Fibroblast of gingiva (primary cell): ENCODE results near the gene DTX4.
"Not testable (repeated sequence)": the region's sequence is repeated elsewhere in the genome, so short reads cannot be mapped to it uniquely, and the experiment has no call there.

Experiments
- DNase-seq: peaks from one replicate; pipeline ENCODE4 v3.0.0-alpha.2; 2011; ENCODE audit warnings: low read depth

The DTX4 gene

GRCh38 chr11:59171508-59172322 is at the start of gene DTX4:
TSS of gene DTX4 (plus strand) at chr11:59172132. CDS start at chr11:59172596, 464 bp downstream.
- peak; percentile 83 for DNase-seq

- DNase-seq = peak; percentile 65
Observed at GRCh38 chr11:59135648-59136461, 36.1 kb upstream of the DTX4 start.

- not testable (repeated sequence) for DNase-seq
Observed at GRCh38 chr11:59136551-59136950, 35.4 kb upstream of the DTX4 start.

GRCh38 chr11:59137190-59137589 is 34.7 kb upstream of the DTX4 start:
- DNase-seq = no peak

GRCh38 chr11:59138643-59139042 is 33.3 kb upstream of the DTX4 start:
- no peak for DNase-seq

GRCh38 chr11:59141191-59141590 is 30.7 kb upstream of the DTX4 start:
- no peak for DNase-seq

- DNase-seq = peak; percentile 7
Observed at GRCh38 chr11:59141673-59142460, 30.1 kb upstream of the DTX4 start.

GRCh38 chr11:59142530-59143507 is 29.1 kb upstream of the DTX4 start, which contains the start of gene FAM111A:
TSS of gene FAM111A (plus strand) at chr11:59142856. CDS start at chr11:59148873, 6,017 bp downstream.
- DNase-seq = peak; percentile 87

- DNase-seq = no peak
Observed at GRCh38 chr11:59144096-59144495, 27.8 kb upstream of the DTX4 start.

GRCh38 chr11:59144579-59145345 is 27.2 kb upstream of the DTX4 start:
- peak; percentile 75 for DNase-seq

- peak; percentile 91 for DNase-seq
Observed at GRCh38 chr11:59145534-59145933, 26.4 kb upstream of the DTX4 start.

- no peak for DNase-seq
Observed at GRCh38 chr11:59151761-59152160, 20.2 kb upstream of the DTX4 start.

GRCh38 chr11:59152312-59152951 is 19.5 kb upstream of the DTX4 start:
- DNase-seq = no peak

GRCh38 chr11:59154610-59155009 is 17.3 kb upstream of the DTX4 start:
- DNase-seq = no peak

GRCh38 chr11:59157433-59157832 is 14.5 kb upstream of the DTX4 start:
- DNase-seq = no peak

GRCh38 chr11:59158206-59159068 is 13.5 kb upstream of the DTX4 start:
- peak; percentile 76 for DNase-seq

- no peak for DNase-seq
Observed at GRCh38 chr11:59164028-59164427, 7.9 kb upstream of the DTX4 start.

GRCh38 chr11:59172345-59173079 is 580 bp downstream of the DTX4 start:
- DNase-seq = no peak
